HepG2 (cell line): ENCODE measurements around the gene CELF6. TPM values are rescaled to one million over a fixed set of nuclear protein-coding genes. Genes with fewer than 3 reads are reported as not detected.

Experiments used
- ATAC-seq: fragments of 200-7000 bp; cut with Tn5 transposase; 3 replicates; pipeline ENCODE4 v1.9.1; 2020; ENCODE audit warnings: mild to moderate bottlenecking, moderate library complexity
- BruUV-seq: library from RNA; stranded (reverse); fragments of 400-500 nt; replicated peaks from 2 replicates; lab custom pipeline; 2021; lab: Mats Ljungman, UMichigan
- CTCF ChIA-PET: fragments of 300-600 bp; formaldehyde crosslinking; extraction: SDS; loops from one replicate; lab custom pipeline; 2021; ENCODE audit warnings: low total read pairs, inconsistent platforms, low intra/inter-chr PET ratio; lab: Yijun Ruan, JAX
- POLR2A ChIA-PET: fragments of 350-600 bp; sonication (Branson Sonifier 250); formaldehyde crosslinking; loops from one replicate; lab custom pipeline; 2020; ENCODE audit warnings: antibody characterized with exemption, inconsistent platforms; lab: Yijun Ruan, JAX
- DNase-seq: peaks from one replicate; pipeline ENCODE4 v3.0.0-alpha.2; 2015; ENCODE audit warnings: low spot score
- FAIRE-seq: peaks from 3 replicates; lab custom pipeline; 2011; peaks lifted over from hg19 to GRCh38; lab: Jason Lieb, UNC
- H2AFZ ChIP-seq: one replicate; pipeline ENCODE4 v1.6.1; 2011; ENCODE audit warnings: low read length, inconsistent platforms
- H3K27ac ChIP-seq: fragments of 300-600 bp; 3 replicates; pipeline ENCODE4 v1.8.0; 2011; ENCODE audit warnings: mixed run types, mild to moderate bottlenecking, mixed read lengths, low read length, inconsistent platforms; ENCODE audit not compliant: insufficient read depth; ENCODE audit errors: extremely low read length
- H3K27me3 ChIP-seq, 2 experiments: fragments of 200-600 bp in 1 of 2; 2 replicates in 1 of 2; 3 replicates in 1 of 2; pipeline versions ENCODE4 v1.6.0 to v1.8.0; 2011; ENCODE audit warnings: low read length in 2 of 2, mild to moderate bottlenecking in 2 of 2, moderate library complexity in 2 of 2, inconsistent platforms in 1 of 2; ENCODE audit not compliant: insufficient read depth in 2 of 2, control insufficient read depth in 1 of 2
- H3K36me3 ChIP-seq, 2 experiments: fragments of 200-600 bp in 1 of 2; replicated peaks in 1 of 2; 2 replicates in 1 of 2; 3 replicates in 1 of 2; pipeline versions ENCODE4 v1.5.1 to v1.8.0; 2011; ENCODE audit warnings: low read length in 2 of 2, inconsistent platforms in 1 of 2; ENCODE audit not compliant: insufficient read depth in 2 of 2, control insufficient read depth in 1 of 2
- H3K4me1 ChIP-seq: 2 replicates; pipeline ENCODE4 v1.5.1; 2012; ENCODE audit warnings: low read length, inconsistent platforms; ENCODE audit not compliant: insufficient read depth
- H3K4me2 ChIP-seq: 2 replicates; pipeline ENCODE4 v1.6.0; 2011; ENCODE audit warnings: low read depth, low read length, inconsistent platforms
- H3K4me3 ChIP-seq, 3 experiments: fragments of 200-600 bp in 1 of 3; sonication (generic), shearing (Covaris generic) in 1 of 3; replicated peaks in 1 of 3; 2 replicates each; pipeline ENCODE4 v1.5.1; 2011 to 2016; ENCODE audit warnings: low read length in 3 of 3, inconsistent platforms in 2 of 3, low read depth in 2 of 3, mild to moderate bottlenecking in 2 of 3, control low read depth in 1 of 3, mixed read lengths in 1 of 3; ENCODE audit not compliant: insufficient read depth in 1 of 3
- H3K79me2 ChIP-seq: one replicate; pipeline ENCODE4 v1.6.1; 2011; ENCODE audit warnings: low read length, inconsistent platforms; ENCODE audit not compliant: insufficient read depth
- H3K9ac ChIP-seq: 2 replicates; pipeline ENCODE4 v1.6.0; 2011; ENCODE audit warnings: mild to moderate bottlenecking, low read depth, low read length, inconsistent platforms; ENCODE audit not compliant: insufficient read depth
- H3K9me3 ChIP-seq: 2 replicates; pipeline ENCODE4 v1.5.1; 2012; ENCODE audit warnings: mild to moderate bottlenecking, low read length
- H4K20me1 ChIP-seq: 2 replicates; pipeline ENCODE4 v1.6.0; 2011; ENCODE audit warnings: inconsistent platforms, mild to moderate bottlenecking, low read length, moderate library complexity; ENCODE audit not compliant: insufficient read depth
- CTCF ChIP-seq: sonication (generic); formaldehyde crosslinking; IDR thresholded peaks from 2 replicates; pipeline ENCODE4 v1.5.0; 2020; ENCODE audit warnings: mild to moderate bottlenecking, missing genetic modification reagents, moderate library complexity
- DRAP1 ChIP-seq: IDR thresholded peaks from 2 replicates; pipeline ENCODE4 v1.6.1; 2016; ENCODE audit warnings: missing genetic modification reagents, missing compliant biosample characterization
- ETV6 ChIP-seq: sonication (generic); formaldehyde crosslinking; conservative IDR thresholded peaks from 2 replicates; pipeline ENCODE4 v1.4.0; 2020; ENCODE audit warnings: missing genetic modification reagents
- GATA4 ChIP-seq: sonication (generic); IDR thresholded peaks from 2 replicates; pipeline ENCODE4 v1.6.1; 2016; ENCODE audit warnings: antibody characterized with exemption, low read depth, borderline replicate concordance
- HOXA3 ChIP-seq: sonication (generic); formaldehyde crosslinking; IDR thresholded peaks from 2 replicates; pipeline ENCODE4 v1.5.0; 2020; ENCODE audit warnings: missing genetic modification reagents
- KDM5A ChIP-seq: fragments of 200-600 bp; sonication (generic); IDR thresholded peaks from 2 replicates; pipeline ENCODE4 v1.7.0; 2018; ENCODE audit warnings: antibody characterized with exemption, mild to moderate bottlenecking, low read length, borderline replicate concordance
- NCOA5 ChIP-seq: sonication (generic); formaldehyde crosslinking; IDR thresholded peaks from 2 replicates; pipeline ENCODE4 v1.4.0; 2020; ENCODE audit warnings: missing genetic modification reagents
- PRPF4 ChIP-seq: fragments of 200-400 bp; formaldehyde crosslinking; IDR thresholded peaks from 2 replicates; pipeline ENCODE4 v1.6.1; 2016; ENCODE audit warnings: low read length, low read depth; ENCODE audit not compliant: poor library complexity, severe bottlenecking
- SETDB1 ChIP-seq: sonication (generic); formaldehyde crosslinking; IDR thresholded peaks from 2 replicates; pipeline ENCODE4 v1.5.1; 2020; ENCODE audit warnings: missing genetic modification reagents, mild to moderate bottlenecking, borderline replicate concordance
- TRAFD1 ChIP-seq: sonication (generic); formaldehyde crosslinking; IDR thresholded peaks from 2 replicates; pipeline ENCODE4 v1.5.1; 2020; ENCODE audit warnings: missing genetic modification reagents, mild to moderate bottlenecking, borderline replicate concordance
- ZMAT3 ChIP-seq: sonication (generic); formaldehyde crosslinking; conservative IDR thresholded peaks from 2 replicates; pipeline ENCODE4 v1.7.0; 2021; ENCODE audit warnings: missing genetic modification reagents
- ZNF280B ChIP-seq: sonication (generic); formaldehyde crosslinking; IDR thresholded peaks from 2 replicates; pipeline ENCODE4 v1.5.0; 2020; ENCODE audit warnings: missing genetic modification reagents, mild to moderate bottlenecking, borderline replicate concordance
- ZNF546 ChIP-seq: sonication (generic); formaldehyde crosslinking; conservative IDR thresholded peaks from 2 replicates; pipeline ENCODE4 v1.8.1; 2023; ENCODE audit warnings: mild to moderate bottlenecking, missing genetic modification reagents
- ZNF549 ChIP-seq: sonication (generic); formaldehyde crosslinking; IDR thresholded peaks from 2 replicates; pipeline ENCODE4 v1.5.0; 2020; ENCODE audit warnings: missing genetic modification reagents
- ZNF616 ChIP-seq: sonication (generic); formaldehyde crosslinking; IDR thresholded peaks from 2 replicates; pipeline ENCODE4 v1.5.0; 2020; ENCODE audit warnings: low read depth, mild to moderate bottlenecking, missing genetic modification reagents
- ZNF790 ChIP-seq: sonication (generic); formaldehyde crosslinking; IDR thresholded peaks from 2 replicates; pipeline ENCODE4 v1.8.0; 2022; ENCODE audit warnings: missing genetic modification reagents, mild to moderate bottlenecking, borderline replicate concordance
- ZNF883 ChIP-seq: sonication (generic); formaldehyde crosslinking; IDR thresholded peaks from 2 replicates; pipeline ENCODE4 v1.5.1; 2020; ENCODE audit warnings: mild to moderate bottlenecking, missing genetic modification reagents; ENCODE audit errors: not compliant biosample characterization
- WGBS: methylation state at CpG from one replicate; pipeline ENCODE4 v1.1.6; 2017; ENCODE audit warnings: low lambda C conversion rate; 5-methylcytosine and 5-hydroxymethylcytosine counted together
- in situ Hi-C: cut with HindIII; loops from 2 replicates; pipeline ENCODE4 v1.10.0; 2017; ENCODE audit warnings: low pct_unique_long_range_greater_than_20kb; ENCODE audit not compliant: extremely low pct_ligation_motif_present
- intact Hi-C: fragments of 100-400 bp; cut with micrococcal nuclease; formaldehyde crosslinking; loops from one replicate; pipeline ENCODE4 v1.10.0; 2022; ENCODE audit not compliant: unreplicated experiment
- polyA plus RNA-seq, 8 experiments: library from polyadenylated mRNA; depleted of rRNA in 3 of 8; stranded (reverse) in 7 of 8; unstranded in 1 of 8; fragments of >200 nt; fragmentation: Illumina TruSeq in 4 of 8; extraction: Trizol in 4 of 8; gene quantifications; 2 replicates each; pipeline versions ENCODE4 v1.2.1 to v1.2.3, GENCODE V29; 2011 to 2016; ENCODE audit warnings: low read depth in 4 of 8, missing spikeins in 1 of 8, mixed read lengths in 1 of 8; ENCODE audit not compliant: insufficient read depth in 1 of 8
- total RNA-seq, 5 experiments: library from RNA; depleted of rRNA; stranded (reverse); fragments of >200 nt; fragmentation: Illumina TruSeq; extraction: Trizol; gene quantifications; 2 replicates each; pipeline ENCODE4 v1.2.3, GENCODE V29; 2016; ENCODE audit warnings: low read depth in 1 of 5

The CELF6 gene
- total and polyA plus RNA-seq, 2 of the 13 experiments (the other 11 are each of a cell fraction or from before 2014, with no cell fraction given): 0.49 to 0.94 TPM

- CTCF ChIA-PET: no interaction called here
- no peak for FAIRE-seq
Measured at GRCh38 chr15:72334842-72335241, 14.9 kb upstream of the CELF6 start.

GRCh38 chr15:72331021-72331420 lies 11.1 kb upstream of the CELF6 start:
- H3K36me3 ChIP-seq: no peaks in the 10 kb centered on the region
- CTCF ChIA-PET: no interaction called here
- no peak overlapping the region for H2AFZ ChIP-seq
- in situ Hi-C loops: no loop called here
- ATAC-seq (no peak), DNase-seq (no peak), FAIRE-seq (no peak)
- no peak overlapping the region for H3K27ac ChIP-seq
- no peak overlapping the region for H3K4me2 ChIP-seq
- H3K4me1 ChIP-seq: peaks cover 6% of the 10 kb centered on the region
- no TSS peak for BruUV-seq
- no peaks in the 10 kb centered on the region for H4K20me1 ChIP-seq
- no peaks in the 10 kb centered on the region for H3K79me2 ChIP-seq
- POLR2A ChIA-PET: interaction anchor here (0.6 to 0.7 kb wide), 2 partner anchors 74 to 1607 kb away, joined by 3 to 4 read pairs; no protein-coding TSS in a partner anchor
- H3K4me3 ChIP-seq: no peak overlapping the region
- intact Hi-C loops: no loop called here
- H3K27me3 ChIP-seq: no peaks in the 10 kb centered on the region
- WGBS: 94% methylated on average over 3 of the region's 3 CpGs
- H3K9me3 ChIP-seq: no peaks in the 10 kb centered on the region
- no peak overlapping the region for H3K9ac ChIP-seq
- TF ChIP-seq ZNF549 (CRISPR knock-in tag) (no peak), CTCF (CRISPR knock-in tag) (no peak), GATA4 (no peak), ZNF616 (CRISPR knock-in tag) (no peak), PRPF4 (no peak), ZNF280B (CRISPR knock-in tag) (no peak), DRAP1 (CRISPR knock-in tag) (no peak), NCOA5 (no peak), TRAFD1 (CRISPR knock-in tag) (no peak), SETDB1 (no peak), HOXA3 (CRISPR knock-in tag) (no peak)

More at GRCh38 chr15:72334842-72335241, 14.9 kb upstream of the CELF6 start:
- Histone ChIP-seq H4K20me1 (no peaks in the 10 kb centered on the region), H2AFZ (no peak overlapping the region), H3K9ac (no peak overlapping the region), H3K4me1 (peaks cover 6% of the 10 kb centered on the region), H3K9me3 (no peaks in the 10 kb centered on the region), H3K4me3 (no peak overlapping the region), H3K79me2 (no peaks in the 10 kb centered on the region), H3K27me3 (no peaks in the 10 kb centered on the region), H3K4me2 (no peak overlapping the region), H3K27ac (no peak overlapping the region), H3K36me3 (no peaks in the 10 kb centered on the region)
- BruUV-seq: no TSS peak
- TF ChIP-seq ZNF883: no peak
- no peak for TF ChIP-seq KDM5A
- no peak for TF ChIP-seq ZMAT3 (CRISPR knock-in tag)
- TF ChIP-seq ZNF790 (CRISPR knock-in tag): no peak
- no peak for TF ChIP-seq ETV6 (CRISPR knock-in tag)
- TF ChIP-seq ZNF546 (CRISPR knock-in tag): no peak
- intact Hi-C loops: no loop called here
- no peak for DNase-seq
- WGBS: 86% methylated on average over 2 of the region's 2 CpGs
- no peak for ATAC-seq
- POLR2A ChIA-PET: no interaction called here
- in situ Hi-C loops: no loop called here
